Activated CD4-positive, CD25-positive, alpha-beta regulatory T cell treated with anti-CD3 and anti-CD28 coated beads, Interleukin-2, amount 50 U/mL, for 16 hours (primary cell): ENCODE data around the gene PCGF3.
"Not testable (repeated sequence)": the region's sequence is repeated elsewhere in the genome, so short reads cannot be mapped to it uniquely, and the experiment has no call there.

Experiments
- DNase-seq: peaks from one replicate; pipeline ENCODE4 v3.0.0-alpha.2; 2020; ENCODE audit warnings: low read depth, low spot score

PCGF3 gene

DNA sequence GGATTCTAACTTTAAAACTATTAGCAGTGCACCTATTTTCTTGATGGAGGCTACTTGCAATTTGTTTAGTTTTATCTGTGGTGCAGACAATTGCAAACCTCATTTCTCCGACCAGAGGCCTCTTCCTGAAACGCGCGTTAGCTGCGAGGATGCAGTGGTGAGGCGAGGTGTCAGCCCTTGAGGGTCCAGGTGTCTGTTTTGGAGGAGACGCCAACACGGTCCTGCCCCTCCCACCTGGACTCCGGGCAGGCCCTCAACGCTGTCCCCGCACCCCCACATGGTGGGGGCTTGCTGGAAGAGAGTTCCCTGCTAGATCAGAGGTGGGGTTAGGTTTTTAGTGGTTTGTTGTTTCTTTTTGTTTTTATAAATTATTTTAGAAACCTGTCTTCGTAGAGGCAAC, 34.4 kb downstream of the PCGF3 start:
- DNase-seq: no peak

DNA sequence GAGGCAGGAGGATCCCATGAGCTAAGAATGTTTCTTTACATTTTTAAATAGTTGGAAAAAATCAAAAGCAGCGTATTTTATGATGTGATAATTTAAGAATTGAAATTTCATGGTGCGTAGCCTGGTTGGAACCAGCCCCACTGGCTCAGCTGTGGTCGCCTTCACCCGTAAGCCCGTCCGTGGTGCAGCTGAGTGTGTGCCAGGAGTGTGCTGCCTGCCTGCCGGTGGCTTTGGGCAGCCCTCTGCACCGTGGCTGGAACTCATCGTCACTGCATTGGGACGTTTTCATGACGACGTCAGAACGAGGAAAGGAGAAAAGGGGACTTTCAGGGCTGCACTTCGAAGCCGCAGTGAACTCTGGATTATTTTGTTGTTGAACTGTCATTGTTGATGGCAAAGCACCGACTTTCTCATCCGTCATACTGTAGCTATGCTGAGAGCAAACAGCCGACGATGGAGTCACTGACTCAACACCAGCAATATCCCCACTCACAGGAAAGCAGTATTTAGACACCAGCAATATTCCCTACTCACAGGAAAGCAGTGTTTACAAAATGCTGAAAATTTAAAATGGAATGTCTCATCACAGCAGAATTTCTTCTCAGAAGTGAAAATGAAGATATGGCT, 35.1 kb downstream of the PCGF3 start:
- no peak for DNase-seq

DNA sequence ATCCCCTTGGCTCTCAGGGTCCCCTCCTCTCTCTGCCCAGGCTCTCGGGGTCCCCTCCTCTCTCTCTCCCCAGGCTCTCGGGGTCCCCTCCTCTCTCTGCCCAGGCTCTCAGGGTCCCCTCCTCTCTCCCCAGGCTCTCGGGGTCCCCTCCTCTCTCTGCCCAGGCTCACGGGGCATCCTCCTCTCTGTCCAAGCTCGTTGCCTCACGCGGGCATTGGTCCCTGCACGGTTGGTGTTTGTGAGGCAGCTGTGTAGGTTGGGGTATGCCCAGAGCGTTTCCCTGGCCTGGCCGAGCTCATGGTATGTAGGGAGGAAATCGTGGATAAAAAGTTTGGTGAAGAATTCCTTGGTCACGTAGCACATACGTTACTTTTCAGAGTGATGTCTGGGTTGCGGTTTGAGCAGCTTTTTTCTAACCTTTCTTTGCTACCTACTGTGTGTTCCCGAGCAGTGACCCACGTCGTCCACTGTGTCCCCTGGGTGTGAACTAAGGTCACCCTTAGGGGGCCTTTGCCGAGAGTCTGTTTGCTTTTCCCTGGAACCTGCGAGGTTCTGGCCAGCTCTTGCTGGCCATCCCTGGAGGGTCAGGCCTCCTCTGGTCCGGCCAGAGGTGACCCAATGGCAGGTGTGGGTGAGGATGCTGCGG, 36.6 kb downstream of the PCGF3 start:
- DNase-seq: no peak

DNA sequence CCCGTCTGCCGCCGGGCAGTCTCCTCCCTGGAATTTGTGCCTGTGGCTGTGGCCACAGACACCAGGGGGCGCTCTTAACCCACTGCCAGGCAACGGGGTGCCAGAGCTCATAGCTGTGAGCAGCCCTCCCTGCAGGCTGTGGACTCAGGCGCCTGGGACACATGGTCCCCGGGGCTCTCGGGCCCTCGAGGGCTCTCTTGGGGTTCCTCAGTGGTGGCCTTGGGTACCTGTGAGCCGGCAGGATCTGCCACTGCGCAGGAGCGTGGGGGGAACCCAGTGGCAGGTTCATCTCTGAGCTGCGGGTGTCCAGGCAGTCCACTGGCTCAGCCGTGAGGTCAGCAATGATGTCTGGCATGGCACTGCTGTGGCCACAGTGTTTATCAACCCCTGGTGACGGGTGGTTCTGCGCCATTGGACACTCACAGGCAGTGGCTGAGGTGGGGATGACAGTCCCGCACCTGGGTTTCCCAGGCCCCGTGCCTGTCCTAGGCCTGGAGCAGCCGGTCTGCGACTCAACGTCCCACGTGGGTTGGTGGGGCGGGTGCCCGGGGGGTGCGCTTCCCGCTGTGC, 37.2 kb downstream of the PCGF3 start:
- peak; percentile 55 for DNase-seq

DNA sequence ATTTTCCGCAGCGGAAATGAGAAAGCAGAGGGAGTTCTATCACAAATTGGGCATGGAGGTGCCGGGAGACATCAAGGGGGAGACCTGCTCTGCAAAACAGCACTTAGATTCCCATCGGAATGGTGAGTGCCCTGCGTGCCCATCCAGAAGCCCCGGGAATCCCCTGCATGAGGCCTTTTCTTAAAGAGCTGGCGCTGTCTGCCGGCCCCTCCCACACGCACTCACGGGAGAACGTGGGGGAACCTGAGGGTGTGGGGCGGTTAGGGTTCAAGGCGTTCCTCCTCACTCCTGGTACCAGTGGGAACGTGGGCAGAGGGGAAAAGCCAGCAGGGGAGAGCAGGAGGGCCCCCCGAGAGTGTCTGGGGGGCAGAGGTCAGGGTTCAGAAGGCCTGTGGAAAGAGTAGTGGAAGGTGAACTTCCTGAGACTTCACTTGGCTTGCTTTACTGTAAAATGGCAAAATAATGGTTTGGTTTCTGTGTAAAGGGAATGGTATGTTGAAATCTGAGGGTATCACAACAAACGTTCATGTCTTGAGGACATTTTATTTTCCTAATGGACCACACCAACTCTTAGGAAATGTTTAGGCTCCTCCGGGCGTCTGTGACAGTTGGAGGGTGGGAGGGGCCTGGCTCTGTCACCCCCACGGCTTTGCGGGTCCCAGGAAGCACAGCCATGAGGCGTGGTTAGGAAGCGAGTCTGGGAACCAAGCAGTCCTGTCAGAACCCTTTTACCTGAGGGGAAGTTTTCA, 38.0 kb downstream of the PCGF3 start:
- DNase-seq: no peak

DNA sequence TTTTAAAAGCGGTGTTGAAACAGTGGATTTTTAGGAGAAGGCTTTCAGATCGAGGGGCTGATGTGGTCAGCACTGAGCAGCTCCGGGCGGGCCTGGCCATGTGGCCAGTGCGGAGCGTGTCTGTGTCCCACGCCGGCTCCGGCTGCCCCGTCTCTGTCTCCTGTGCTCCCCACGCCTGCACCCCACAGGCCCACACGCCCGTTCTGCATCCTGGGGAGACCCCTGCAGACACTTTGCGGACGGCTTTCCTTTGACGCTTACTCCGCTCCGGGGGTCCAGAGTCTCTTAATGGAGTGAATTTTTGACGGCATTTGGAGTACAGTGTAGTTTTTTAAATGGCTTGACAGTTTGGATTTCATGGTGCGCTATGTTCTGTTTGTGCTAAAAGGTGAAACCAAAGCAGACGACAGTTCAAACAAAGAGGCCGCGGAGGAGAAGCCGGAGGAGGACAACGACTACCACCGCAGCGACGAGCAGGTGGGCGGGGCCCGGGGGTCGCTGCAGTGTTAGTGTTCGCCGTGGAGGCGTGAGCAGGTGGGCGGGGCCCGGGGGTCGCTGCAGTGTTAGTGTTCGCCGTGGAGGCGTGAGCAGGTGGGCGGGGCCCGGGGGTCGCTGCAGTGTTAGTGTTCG, 38.7 kb downstream of the PCGF3 start:
- DNase-seq: no peak

DNA sequence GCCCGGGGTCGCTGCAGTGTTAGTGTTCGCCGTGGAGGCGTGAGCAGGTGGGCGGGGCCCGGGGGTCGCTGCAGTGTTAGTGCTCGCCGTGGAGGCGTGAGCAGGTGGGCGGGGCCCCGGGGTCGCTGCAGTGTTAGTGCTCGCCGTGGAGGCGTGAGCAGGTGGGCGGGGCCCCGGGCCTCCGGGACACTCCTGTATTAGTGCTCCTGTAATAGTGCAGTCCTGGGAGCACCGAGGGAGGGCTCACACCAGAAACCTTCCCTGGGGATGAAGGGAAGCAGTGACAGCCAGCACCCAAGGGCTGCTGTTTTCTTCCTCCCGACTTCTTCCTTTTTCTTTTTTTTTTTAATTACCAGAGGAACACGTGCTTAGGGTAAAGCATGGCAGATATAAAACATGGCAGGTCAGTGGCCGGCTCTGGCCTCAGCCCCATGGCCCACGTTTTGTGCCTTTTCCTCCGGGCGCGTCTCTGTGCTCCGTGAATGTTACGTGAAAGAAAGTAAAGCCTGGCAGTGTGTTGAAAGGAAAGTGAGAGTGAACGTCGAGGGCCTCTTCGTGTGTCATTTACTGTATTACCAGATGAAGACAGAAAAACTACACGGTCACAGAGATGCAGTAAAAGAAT, 42.0 kb downstream of the PCGF3 start:
- no peak for DNase-seq

DNA sequence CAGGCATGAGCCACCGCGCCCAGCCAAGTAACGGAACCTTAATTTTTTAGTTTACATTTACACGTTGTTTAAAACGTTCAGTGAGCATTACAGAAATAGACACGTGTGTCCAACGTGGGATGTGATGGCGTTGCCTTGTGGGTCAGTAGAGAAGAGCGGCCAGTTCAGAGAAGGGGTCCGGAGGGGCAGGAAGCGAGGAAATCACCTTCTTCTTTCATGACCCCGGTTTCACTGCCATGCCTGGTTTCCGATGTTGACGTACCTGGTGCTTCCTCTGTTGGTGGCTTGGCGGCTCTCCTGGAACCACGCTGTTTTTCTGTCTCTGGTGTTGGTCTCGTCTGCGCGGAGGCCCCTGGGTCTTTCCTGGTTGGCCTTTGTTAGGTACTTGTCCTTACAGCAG, 42.8 kb downstream of the PCGF3 start:
- no peak for DNase-seq

DNA sequence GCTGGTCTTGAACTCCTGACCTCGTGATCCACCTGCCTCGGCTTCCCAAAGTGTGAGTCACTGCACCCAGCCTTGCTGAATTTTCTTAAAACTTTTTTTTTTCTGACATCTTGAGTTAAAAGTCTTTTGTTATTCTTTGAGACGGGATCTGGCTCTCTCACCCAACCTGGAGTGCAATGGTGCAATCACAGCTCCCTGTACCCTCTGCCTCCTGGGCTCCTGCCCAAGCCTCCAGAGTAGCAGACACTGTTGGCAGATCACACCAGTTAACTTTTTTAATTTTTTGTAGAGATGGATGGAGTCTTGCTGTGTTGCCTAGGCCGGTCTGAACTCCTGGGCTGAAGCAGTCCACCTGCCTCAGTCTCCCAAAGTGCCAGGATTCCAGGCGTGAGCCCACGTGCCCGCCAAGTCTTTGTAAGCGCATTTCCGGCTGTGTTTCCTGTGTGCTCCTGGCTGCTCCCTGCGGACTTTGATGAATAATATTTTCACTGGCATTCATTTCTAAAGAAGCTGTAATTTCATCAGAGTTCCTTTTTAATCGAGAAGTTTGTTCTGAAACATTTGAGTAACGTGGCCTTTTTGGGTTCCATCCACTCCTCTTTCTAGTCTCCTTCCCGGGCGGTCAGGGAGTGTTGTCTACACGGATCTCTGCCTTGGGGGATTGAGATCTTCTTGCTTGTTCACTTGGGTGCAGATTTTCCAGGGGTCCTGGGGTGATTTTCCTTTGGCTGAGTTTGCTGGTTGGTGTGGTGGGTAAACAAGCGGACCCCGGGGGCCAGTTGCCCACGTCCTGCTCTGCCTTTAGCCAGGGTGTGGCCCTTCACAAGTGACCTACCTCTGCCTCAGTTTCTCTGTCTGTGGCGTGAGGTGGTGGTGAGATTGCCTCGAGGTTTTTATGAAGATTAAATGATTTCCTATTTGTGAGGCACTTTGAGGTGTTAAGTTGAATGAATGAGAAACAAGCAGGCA, 44.4 kb downstream of the PCGF3 start:
- no peak for DNase-seq

DNA sequence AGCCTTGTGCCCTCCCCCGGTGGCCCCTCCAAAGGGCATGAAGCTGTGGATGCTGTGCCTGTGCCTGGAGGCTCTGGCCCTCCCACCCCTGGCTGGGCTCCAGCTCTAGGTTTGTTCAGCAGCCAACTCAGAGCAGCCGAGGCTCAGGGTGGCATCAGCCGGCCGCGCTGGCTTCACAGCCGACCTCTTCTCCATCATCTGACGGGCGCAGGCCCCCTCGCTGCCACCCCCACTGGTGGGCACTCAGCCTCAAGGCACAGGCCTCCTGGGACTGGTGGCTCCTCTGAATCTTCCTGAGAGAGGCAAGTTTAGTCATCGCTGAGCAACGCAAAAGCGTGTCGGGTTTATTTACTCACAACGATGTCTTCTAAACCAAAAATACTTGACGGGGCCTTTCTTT, 46.0 kb downstream of the PCGF3 start:
- DNase-seq: no peak

DNA sequence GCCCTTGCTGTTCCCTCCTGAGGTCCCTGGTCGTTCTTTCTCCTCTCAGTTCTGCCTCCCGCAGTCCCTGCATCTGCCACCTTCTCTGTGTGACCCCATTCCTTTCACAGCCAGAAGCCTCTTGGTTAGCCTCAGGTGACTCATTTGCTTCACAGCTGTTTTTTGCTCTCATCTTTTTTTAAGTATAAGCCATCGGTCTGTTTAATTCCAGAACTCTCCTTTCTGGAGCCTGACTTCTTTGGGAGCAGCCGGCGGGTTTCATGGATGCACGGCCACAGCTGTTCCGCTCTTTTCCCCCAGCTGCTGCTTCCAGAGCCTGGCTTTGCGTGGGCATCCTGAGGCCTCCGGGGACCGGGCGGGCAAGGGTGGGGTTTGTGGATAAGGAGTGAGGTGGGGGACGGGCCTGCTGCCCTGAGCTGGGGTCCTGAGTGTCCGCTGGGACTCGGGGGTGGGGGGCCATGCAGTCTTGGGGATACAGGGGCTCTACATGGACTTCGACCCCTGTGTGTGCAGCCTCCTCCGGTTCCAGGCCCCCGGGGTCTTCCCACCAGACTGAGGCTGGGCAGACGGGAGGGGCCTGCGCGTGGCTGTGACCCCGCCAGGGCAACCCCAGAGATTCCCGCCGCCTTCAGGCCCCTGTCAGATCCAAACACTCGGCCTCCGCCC, 46.7 kb downstream of the PCGF3 start:
- no peak for DNase-seq

DNA sequence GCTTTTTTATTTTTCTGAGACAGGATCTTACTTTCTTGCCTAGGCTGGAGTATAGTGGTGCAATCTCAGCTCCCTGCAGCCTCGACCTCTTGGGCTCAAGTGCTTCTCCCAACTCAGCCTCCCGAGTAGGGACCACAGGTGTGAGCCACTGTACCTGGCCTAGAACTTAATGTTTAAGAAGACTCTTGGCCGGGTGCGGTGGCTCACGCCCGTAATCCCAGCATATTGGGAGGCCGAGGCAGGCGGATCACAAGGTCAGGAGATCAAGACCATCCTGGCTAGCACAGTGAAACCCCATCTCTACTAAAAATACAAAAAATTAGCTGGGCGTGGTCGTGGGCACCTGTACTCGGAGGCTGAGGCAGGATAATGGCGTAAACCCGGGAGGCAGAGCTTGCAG, 47.6 kb downstream of the PCGF3 start:
- not testable (repeated sequence) for DNase-seq

DNA sequence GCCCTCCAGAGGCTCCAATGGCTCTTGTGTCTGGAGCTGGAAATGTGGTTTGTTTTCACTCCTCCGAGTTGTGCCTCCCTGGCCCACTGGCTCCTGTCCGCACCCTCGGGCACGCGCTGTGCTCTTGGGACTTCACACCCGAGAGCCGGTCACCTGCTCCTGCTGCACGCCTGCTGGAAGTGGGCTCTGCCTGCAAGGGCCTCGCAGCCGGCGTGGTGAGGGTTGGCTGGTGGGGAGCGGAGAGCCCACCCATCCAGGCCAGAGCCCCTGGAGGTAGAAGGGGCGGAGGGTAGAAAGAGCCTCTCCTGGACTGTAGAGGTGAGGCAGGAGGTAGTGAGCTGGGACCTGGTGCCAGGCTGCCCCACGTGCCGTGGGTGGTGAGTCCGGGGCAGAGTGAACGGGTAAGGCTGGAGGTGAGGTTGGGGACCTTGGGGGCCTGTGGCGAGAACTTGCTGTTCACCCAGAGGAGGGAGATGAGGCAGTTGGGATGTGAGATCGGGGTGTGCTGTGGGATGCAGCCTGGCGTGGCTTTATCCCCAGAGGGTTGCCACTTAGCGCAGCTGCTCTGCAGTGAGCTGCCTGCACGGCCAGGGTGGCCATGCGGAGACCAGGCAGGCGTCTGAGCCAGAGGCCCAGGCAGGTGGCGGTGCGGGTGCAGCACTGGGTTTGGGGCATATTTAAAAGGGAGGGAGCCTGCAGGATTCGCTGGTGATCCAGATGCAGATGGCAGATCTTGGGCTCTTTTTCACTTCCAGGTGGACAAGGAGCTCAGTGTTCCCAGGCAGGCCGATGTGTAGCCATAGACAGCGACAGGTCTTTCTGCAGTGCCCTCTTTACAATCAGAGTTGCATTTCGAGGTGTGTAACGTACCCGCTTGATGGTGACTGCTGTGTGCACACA, 48.8 kb downstream of the PCGF3 start:
- no peak for DNase-seq

DNA sequence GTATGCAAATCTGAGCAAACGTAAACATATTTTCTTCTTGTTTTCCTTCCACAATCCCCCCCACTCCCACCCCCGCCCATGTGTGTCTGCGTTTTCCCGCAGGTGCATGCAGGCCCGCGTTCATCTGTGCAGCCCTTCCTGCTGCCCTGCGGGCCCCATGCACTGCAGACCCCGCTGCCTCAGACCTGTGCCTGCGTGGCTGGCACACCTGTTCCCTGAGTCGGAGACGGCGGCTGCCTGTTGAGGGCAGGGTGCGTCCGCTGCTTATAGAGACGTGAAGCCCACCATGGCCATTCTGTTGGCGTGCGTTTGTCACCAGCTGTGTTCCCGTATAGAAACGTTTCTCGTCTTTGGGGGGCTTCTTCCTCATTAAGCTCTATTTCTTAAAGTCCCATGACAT, 51.5 kb downstream of the PCGF3 start:
- no peak for DNase-seq

DNA sequence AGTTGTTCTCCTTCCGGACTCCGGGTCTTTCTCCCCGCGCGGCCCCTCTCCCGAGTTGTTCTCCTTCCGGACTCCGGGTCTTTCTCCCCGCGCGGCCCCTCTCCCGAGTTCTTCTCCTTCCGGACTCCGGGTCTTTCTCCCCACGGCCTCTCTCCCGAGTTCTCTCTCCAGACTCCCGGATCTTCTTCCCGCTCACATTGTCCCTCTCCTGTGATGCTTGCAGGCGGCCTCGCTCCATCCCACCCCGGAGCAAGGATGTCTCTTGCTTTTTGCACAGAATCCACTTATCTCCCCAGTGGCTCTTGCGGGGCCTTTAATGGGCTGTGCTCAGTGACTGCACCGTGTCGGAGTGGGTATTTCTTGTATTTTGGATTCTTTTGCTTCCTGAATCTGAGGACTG, 54.2 kb downstream of the PCGF3 start:
- not testable (repeated sequence) for DNase-seq

DNA sequence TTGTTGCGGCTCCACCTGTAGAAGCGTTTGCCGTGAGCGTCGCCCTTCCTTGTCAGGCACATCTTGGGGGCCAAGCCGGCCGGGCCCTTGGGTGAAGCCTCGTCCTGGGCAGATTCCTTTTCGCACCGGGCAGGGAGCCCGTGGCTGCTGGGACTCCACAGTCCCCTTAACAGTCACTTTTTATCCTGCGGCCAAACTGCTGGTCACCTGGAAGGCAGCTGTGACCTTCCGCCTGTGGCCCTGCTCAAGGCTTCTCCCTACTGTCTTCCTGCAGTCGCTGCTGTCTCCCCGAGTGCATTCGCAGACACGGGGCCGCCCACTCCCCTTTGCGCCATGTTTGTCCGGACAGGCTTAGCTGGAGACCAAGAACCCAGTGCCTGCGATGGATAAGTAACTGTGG, 55.0 kb downstream of the PCGF3 start:
- no peak for DNase-seq

DNA sequence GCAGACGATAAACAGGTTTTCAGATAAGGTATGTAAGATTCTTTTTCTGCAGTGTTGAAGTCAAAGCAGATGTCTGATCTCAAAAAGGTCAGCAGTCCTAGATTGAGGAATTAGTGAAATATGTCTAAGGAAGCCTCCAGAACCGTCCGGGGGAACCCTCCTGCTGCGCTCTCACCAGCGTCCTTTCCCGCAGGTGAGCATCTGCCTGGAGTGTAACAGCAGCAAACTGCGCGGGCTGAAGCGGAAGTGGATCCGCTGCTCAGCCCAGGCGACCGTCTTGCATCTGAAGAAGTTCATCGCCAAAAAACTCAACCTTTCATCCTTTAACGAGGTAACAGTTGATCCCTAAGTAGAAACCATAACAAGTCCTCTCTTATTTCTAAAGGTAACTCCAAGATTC, 55.5 kb downstream of the PCGF3 start:
- DNase-seq: no peak

DNA sequence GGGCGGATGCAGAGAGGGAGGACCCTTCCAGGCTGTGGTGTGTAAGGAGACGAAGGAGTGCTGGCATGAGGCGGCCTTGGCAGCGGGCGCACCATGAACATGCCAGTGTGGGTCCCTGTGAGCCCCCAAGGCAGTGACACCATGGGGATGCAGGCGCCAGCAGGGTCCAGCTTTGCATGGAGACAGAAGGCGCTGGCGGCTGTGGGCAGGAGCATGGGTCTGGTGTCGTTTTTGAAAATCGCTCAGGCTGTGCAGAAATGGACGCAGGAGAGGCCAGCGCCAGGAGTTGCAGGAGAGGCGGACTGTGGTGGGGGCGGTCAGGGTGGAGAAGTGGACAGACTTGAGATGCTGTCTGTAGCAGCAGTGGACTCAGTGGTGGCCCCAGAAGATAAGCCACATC, 56.1 kb downstream of the PCGF3 start:
- no peak for DNase-seq
